Posterior cingulate gyrus (tissue), 11 donors: ENCODE measurements around the gene KLF5.
"Not testable (repeated sequence)": the region's sequence is repeated elsewhere in the genome, so short reads cannot be mapped to it uniquely, and the experiment has no call there.

Source experiments
- DNase-seq, 10 donors: peaks; one replicate each; pipeline versions ENCODE4 v3.0.0 to v3.0.0-alpha.2; 2020 to 2021; ENCODE audit warnings: mixed read lengths in 3 of 10
- intact Hi-C: fragments of 100-400 bp; cut with DNase I; formaldehyde crosslinking; loops from one replicate; pipeline ENCODE4 v1.15.1; 2023

The KLF5 gene

DNA sequence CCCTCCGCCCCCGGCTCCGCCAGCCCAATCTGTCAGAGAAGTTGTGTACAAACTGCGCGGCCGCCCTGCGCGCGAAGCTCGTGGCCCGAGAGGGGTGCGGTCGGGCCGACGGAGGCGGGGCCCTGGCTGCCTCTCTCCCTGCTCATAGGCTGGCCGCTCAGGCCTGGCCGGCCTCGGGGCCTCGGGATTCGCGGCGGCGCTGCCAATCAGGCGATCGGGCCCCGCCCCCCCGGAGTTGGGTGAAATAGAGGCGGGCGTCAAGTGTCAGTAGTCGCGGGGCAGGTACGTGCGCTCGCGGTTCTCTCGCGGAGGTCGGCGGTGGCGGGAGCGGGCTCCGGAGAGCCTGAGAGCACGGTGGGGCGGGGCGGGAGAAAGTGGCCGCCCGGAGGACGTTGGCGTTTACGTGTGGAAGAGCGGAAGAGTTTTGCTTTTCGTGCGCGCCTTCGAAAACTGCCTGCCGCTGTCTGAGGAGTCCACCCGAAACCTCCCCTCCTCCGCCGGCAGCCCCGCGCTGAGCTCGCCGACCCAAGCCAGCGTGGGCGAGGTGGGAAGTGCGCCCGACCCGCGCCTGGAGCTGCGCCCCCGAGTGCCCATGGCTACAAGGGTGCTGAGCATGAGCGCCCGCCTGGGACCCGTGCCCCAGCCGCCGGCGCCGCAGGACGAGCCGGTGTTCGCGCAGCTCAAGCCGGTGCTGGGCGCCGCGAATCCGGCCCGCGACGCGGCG lies at the start of gene KLF5:
Gene KLF5, plus strand, starts transcription at position 270 of the 724 bp plus-strand sequence. Its CDS starts 323 bp downstream, at position 593.
- DNase-seq = peak; percentile 80 to 98 (median 90)
- intact Hi-C loops = no loop called here

DNA sequence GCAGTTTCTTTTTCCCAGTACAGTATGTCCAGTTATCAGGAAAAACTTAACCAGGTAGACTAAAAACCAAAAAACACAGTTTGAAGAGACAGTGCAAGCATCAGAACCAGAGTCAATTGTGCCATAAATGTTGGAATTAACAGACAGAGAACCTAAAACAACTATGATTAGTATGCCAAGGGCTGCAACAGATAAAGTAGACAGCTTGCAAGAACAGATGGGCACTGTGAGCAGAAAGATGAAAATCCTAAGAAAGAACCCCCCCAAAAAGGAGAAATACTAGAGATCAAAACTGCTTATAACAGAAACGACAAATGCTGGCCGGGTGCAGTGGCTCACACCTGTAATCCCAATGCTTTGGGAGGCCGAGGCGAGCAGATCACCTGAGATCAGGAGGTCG lies 47.1 kb upstream of the KLF5 start:
- no peak for DNase-seq

DNA sequence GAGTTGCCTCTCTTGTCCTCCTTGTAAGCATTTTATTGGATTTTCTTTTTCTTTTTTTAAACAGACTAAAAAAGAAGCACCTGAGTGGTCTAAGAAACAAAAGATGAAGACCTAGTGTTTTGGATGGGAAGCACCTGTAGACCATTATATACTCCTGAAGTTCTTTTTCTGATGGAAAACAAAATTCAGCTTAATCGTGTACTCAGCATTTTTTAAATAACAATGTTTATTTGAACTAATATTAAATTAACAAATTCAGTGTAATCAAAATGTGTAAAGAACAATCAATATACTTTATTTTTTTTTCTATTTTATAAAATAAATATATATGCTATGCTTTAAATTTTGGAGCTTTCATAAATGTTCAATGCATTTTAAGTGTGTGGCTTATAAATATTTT lies 43.0 kb upstream of the KLF5 start:
- intact Hi-C loops = no loop called here
- DNase-seq = no peak

More for the DNA sequence above, 47.1 kb upstream of the KLF5 start:
- intact Hi-C loops = no loop called here

DNA sequence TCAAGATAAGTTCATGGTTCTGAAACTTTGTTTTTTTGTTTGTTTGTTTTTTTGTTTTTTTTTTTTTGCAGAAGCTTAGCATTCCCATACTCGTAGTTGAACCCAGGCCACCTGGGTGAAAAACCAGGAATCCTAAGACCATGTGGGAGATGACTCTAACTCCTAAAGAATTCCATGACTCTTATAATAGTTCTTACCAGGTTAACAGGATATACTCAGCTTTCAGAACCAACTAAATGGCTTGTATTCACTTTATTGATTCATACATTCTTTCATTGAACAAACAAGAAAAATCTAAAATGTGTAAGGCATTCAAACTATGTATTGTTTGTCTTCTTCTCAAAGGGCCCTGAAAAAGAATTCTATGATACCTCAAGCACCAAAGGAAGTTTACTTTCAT lies 40.5 kb upstream of the KLF5 start:
- no peak for DNase-seq
- intact Hi-C loops = no loop called here

DNA sequence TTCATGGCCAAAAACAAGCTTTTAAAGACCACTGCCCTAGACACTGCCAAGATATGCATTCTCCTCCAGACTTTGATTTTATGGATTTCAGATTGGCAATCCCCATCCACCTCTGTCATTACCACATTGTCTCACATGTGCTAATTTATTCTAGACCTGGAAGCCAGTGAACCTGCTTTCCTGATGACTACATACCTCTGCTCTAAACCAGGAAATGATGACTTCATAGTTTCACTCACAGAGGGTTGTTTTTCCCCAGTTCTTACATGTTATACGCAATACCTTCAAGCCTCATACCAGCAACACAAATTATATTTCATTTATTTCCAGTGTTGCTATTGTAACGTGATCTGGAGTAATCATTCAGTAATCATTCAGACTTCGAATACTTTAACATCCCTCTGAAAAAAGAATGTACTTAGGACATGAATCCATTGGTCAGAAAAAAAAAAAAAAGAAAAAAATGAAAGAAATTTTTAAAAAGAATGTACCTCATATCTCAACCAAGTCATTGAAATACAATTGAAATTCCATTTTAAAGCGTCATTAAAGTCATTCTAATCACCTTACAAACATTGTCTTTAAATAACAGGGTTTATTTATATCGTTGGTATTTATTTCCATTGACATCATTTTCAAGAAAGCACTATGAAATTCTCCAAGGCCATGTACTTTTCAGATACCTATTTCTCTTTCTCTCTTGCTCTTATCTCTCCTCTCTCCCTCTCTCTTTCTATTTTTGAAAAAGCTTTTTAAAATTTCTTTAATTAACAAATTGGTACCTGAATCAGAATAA lies 33.4 kb upstream of the KLF5 start:
- no peak for DNase-seq
- intact Hi-C loops = no loop called here

DNA sequence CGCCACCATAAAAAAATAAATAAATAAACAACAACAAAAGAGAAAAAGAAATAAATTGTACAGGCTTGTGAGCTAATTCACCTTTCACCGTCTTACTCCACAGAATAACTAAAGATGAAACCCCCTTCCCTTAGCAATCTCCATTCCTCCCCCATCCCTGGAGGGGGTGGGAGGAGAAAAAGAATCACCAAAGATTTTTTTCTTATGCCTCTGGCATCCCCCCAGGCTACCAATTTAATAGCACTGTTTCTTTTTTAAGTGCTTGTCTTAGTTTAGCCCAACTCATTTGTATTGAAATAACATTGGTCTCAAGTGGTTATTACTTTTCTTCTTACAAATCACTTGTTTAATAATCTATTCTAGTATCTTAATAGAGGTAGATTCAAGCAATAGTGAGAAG lies 23.9 kb upstream of the KLF5 start:
- intact Hi-C loops = no loop called here
- no peak for DNase-seq

DNA sequence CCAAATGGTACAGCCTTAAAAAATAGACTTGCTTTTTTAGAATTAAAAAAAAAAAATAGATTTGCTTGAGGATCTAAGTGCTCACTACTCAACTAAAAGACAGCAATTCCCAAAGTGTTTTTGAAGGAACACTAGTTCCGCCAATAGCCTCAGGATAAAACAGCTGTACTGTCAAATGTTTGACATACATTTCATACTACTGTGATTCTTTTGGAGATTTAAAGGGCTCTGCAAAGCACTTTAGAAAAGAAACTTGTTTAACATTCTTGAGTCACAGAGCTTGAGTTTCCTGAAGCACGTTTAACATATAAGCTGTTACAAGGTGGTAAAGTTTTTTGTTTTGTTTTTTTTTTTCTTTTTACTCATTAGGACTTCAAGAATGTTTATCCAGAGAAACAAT lies 23.1 kb upstream of the KLF5 start:
- intact Hi-C loops = no loop called here
- no peak for DNase-seq

DNA sequence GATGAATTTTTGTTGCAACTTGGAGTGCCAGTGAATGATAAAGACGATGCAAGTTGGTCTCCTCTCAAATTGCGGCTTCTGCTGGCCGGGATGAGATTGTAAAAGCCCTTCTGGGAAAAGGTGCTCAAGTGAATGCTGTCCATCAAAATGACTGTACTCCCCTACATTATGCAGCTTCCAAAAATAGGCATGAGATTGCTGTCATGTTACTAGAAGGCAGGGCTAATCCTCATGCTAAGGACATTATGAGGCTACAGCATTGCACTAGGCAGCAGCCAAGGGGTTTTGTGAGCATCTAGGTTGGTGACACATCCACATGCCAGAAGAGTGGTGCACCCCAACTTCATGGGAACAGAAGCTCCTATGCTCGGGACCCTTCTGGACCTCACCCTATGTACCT lies 22.2 kb upstream of the KLF5 start:
- DNase-seq = no peak
- intact Hi-C loops = no loop called here

DNA sequence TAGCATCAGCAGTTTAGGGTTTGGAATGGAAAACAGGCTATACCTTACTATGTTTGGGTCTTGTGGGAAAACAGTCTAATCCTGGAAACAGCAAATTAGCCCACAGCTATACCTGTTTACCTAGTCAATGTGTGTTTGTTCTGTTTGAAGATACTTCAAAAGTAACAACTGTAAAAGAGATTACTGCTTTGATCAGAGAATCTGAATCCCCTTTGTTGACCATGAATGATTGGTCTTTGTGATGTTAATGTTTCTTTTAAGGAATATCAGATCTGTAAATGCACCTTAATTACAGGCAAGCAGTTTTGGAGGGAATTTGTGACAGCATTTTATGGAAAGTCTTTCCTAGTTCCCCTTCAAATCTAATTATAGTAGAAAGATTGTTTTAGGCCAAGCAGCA lies 20.7 kb upstream of the KLF5 start:
- intact Hi-C loops = no loop called here
- no peak for DNase-seq

DNA sequence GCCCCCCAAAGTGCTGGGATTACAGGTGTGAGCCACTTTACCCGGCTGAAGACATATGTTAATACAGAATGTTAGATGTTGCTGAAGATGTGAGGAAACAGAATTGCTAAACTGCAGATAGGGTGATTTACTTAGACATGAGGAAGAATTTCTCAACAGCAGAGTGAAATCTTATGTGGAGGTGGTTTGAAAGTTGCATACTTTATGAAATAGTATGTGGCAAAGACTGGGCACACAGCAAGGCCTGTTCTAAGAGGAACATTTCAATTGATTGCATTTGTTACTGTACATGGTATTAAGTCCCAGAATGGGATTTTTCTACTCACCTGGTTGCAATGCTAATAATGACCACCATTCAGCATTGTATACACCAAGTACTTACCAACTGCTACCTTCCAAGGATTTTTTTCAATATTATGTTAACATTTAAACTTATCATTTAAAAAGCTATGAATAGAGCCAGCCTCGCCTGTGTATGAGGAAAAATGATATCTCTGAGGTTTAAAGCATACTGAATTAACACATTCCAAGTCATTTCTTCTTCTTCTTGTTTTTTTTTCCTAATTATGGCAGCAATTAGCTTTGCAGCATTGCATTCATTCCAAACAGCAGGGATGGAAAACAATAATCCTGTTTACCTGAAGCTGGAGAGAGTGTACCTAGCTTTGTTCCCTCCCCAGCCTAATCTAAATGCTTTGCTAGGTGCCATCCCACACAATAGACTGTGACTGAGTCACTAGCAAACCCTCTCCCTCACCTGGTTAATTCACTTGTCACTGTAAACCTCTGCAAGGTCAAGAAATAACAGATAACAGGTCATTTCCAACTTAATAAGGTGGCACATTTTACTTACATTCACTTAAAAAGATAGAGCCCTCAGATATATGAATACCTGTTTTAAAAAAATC lies 19.4 kb upstream of the KLF5 start:
- intact Hi-C loops = no loop called here
- no peak for DNase-seq

DNA sequence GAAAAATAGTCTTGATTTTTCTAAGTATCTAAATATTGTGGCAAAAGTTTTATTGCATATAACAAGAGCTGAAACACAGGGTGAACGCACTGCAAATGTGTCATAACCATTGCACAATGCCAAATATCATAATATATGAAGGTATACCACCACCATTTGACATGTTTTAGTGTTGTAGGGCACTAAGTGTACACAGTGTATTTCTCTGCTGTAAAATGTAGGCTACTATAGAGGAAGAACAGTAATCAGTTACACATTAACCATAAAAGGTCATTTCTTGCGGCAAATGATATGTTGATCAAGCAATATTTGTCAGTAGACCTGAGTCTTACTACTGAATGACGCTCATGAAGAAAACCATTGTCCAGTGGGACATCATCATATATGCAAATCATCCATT lies 18.3 kb upstream of the KLF5 start:
- no peak for DNase-seq
- intact Hi-C loops = no loop called here

DNA sequence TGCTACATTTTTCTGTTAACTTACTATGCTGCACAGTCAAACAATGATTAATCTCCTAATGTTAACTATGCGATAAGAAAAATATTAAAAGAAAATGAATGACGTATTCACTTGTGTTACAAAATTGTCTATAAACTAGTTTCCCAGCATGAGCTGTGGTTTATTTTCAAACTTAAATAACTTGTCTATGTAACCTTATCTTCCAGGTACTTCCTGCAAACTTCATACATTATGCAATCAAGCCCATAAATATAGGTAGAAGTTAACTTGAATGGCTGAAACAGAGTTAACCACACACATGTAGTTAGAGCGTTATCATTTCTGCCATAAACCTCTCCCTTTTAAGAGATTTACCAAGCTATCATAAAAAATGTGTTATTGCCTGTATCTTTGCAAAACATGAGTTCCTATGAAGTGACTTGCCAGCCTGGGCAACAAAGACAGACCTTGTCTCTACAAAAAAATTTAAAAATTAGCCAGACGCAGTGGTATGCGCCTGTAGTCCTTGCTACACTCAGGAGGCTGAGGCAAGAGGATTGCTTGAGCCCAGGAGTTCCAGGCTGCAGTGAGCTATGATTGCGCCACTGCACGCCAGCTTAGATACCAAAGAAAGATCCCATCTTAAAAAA lies 17.7 kb upstream of the KLF5 start:
- intact Hi-C loops = no loop called here
- DNase-seq = no peak

DNA sequence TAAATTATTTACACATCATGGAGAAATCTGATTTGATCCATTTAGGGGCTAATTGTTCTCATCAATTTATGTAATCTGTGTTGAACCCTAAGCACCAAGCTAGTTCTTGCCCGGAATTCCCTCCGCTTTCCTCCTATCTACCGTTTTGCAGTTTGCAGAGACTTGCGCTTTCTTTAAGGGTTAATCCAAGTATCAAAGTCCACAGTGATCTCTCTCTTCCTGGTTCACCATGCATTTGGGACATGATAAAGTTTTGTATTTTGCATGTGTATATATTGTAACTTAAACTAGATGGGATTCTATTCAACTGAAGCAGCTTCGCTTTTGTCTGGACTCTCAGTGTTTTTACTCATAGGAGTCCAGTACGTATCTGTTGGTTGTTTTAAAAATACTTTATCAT lies 13.8 kb upstream of the KLF5 start:
- intact Hi-C loops = no loop called here
- DNase-seq = no peak

DNA sequence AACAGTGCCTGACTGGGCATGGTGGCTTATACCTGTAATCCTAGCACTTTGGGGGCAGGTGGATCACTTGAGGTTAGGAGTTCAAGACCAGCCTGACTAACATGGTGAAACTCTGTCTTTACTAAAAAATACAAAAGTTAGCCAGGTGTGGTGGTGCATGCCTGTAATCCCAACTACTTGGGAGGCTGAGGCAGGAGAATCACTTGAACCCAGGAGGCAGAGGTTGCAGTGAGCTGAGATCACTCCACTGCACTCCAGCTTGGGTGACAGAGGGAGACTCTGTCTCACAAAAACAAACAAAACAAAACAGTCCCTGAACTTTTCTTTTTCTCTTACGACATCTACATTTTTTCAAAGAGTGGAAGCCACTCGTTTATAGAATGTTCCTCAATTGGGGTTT lies 10.2 kb upstream of the KLF5 start:
- DNase-seq, intact Hi-C loops: not testable (repeated sequence)

DNA sequence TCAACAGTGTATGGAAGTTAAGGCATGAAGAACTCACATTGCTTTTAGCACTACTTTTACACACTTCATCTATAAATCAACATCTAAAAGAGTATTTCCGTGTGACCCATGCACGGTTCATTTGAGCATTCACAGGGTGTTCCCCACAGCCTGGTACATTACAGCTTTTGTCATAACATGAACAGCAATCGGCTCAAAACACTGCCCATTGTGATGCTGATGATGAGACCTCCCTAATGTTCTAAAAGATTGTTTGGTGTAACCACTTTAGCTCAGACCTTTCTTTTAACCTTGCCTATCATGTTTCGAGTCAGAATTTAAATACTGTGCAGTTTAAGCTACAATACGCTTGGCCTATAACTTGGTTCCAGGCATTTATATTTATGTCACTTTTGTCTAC lies 4.1 kb upstream of the KLF5 start:
- intact Hi-C loops = no loop called here

DNA sequence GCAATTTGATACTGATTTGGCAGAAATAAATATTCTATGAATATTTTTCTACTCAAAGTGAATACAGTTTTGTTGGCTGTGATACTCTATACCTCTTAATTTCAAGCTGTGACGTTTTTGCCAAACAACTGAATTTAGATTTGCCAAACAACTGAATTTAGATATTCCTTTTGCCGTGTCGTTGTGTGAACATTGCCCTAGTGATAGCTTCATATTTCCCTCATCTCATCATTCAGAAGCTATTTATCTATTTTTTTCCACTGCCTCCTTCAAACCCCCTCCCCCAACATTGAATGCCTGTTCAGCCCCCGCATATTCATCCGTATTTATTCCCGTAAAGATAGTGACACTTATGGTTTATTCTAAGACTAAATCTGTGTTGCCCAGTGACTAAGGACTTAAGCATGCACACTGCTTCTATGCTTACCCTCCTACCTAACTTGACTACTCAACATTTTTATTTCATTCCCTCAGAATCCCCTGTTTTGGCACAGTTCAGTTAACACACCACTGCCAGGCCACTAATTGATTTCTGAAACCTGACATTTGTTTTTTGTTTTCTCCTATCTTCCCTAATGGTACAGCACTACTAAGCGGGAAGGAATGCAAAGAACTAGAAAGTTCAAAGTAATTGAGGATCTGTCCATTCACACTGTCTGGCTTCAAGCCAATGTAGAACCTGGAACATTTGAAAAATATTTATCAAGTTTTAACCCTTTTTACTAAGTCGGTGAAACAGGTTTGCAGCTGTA lies 2.8 kb upstream of the KLF5 start:
- DNase-seq = no peak
- intact Hi-C loops = no loop called here

More for the DNA sequence above, 4.1 kb upstream of the KLF5 start:
- DNase-seq = no peak

DNA sequence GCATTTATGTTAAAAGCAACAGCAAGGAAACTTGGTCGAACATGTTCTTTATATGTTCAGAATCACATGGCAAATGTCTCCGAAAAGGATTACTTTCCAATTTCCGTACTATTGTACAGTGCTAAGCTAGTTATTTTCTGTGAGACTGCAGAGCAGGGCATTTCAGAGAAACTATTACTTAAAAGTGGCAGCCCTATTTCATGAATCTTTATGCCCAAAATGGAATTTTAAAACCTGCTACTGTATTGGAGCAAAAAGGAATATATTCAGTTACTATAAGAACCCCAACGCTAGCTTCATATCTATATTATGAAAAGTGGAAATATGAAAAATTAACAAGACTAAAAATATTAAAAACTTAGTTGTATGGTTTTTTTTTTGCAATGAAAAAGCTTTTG lies 2.2 kb upstream of the KLF5 start:
- intact Hi-C loops = no loop called here
- DNase-seq = no peak

DNA sequence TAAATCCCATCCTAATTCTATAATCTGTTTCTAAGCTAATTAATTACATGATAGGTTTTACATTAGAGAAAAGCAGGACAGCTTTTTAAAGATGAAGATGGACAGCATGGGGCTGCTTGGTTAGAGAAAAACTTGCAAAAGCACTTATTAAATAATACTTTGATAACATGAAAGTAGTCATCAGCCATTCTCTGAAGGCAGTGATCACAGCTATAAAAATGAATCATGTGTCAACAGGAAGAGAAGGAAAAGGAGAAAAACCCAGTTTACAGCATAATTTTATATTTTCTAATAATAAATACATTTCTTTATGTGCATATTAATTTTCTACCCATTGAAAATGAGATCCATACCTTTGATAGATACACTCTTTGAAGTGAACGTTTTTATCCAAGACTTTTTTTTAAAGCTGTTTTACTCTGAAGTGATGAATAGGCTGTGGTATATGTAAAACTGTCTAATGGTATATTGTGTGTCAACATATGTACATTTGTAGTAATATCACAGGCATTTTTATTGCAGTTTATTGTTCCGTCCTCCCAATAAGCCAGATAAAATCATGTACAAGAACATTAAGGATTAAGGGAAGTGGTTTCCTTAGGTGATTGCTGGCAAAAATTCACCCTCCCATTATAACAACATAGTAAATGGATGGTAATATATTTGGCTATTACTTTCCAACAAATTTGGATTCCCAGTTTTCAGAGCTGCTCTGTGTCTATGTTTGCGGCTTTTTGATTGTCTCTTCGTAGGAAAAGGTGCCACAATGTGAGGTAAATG lies 1.3 kb upstream of the KLF5 start:
- intact Hi-C loops = no loop called here
- no peak for DNase-seq

DNA sequence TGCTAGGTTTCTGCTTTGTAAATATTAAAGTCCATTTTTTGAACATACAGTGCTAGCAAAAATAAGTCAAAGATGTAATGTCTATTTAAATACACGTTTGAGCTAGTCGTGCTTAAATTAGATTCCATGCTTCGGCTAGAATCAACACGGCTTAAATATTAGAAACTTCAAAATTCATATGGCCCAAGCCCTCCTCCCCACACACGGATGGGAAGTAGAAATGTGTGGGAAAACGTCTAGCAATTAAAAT lies 816 bp upstream of the KLF5 start:
- intact Hi-C loops = no loop called here
- DNase-seq = no peak

DNA sequence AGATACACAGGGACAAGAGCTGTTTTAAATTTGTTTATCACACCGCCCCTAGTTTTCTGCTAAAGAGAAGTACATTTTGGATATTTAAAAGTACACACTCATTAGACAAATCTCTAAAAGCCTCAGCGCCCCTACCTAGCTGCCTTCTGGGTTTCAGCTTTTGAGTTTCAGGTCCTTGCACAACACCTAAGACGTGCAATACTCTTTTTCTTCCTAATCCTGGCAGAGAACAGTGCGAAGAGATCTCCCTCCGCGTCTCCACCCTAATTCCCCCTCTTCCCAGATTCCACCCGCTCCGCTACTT lies 421 bp upstream of the KLF5 start:
- DNase-seq = no peak
- intact Hi-C loops = no loop called here
